Endometrial microvascular endothelial cells (primary cell): Measurements from ENCODE around the gene PITPNM3. TPM values are rescaled to one million over a fixed set of nuclear protein-coding genes. Genes with fewer than 3 reads are reported as not detected.

Experiments
- in situ Hi-C: cut with HindIII; loops from 2 replicates; pipeline ENCODE4 v1.10.0; 2017; ENCODE audit warnings: low sequenced_read_pairs, low pct_unique_long_range_greater_than_20kb; ENCODE audit errors: inconsistent ontology term
- total RNA-seq: library from RNA; depleted of rRNA; stranded (reverse); fragments of >200 nt; gene quantifications from one replicate; pipeline ENCODE4 v1.2.3, GENCODE V29; 2015; ENCODE audit errors: inconsistent ontology term

The PITPNM3 gene
- total RNA-seq, 1 donor from 2014 or later, result 0.09 TPM

GRCh38 chr17:6474376-6474775, 82.0 kb downstream of the PITPNM3 start:
- in situ Hi-C loops, result no loop called here

GRCh38 chr17:6473128-6473767, 83.1 kb downstream of the PITPNM3 start:
- in situ Hi-C loops, result no loop called here

GRCh38 chr17:6472517-6472916, 83.8 kb downstream of the PITPNM3 start:
- in situ Hi-C loops, result no loop called here

- in situ Hi-C loops, result no loop called here
These were observed 84.6 kb downstream of the PITPNM3 start for GRCh38 chr17:6471531-6472465.

GRCh38 chr17:6470751-6471521, 85.4 kb downstream of the PITPNM3 start:
- in situ Hi-C loops, result no loop called here

GRCh38 chr17:6470146-6470718, 86.1 kb downstream of the PITPNM3 start:
- in situ Hi-C loops, result no loop called here

GRCh38 chr17:6468051-6468790, 88.1 kb downstream of the PITPNM3 start:
- in situ Hi-C loops, result no loop called here

GRCh38 chr17:6467567-6467966, 88.8 kb downstream of the PITPNM3 start:
- in situ Hi-C loops, result no loop called here

- in situ Hi-C loops, result no loop called here
These were observed 91.0 kb downstream of the PITPNM3 start for GRCh38 chr17:6465206-6466003.

GRCh38 chr17:6464446-6465041, 91.8 kb downstream of the PITPNM3 start:
- in situ Hi-C loops, result no loop called here

- in situ Hi-C loops, result no loop called here
These were observed 92.5 kb downstream of the PITPNM3 start for GRCh38 chr17:6463616-6464445.

- in situ Hi-C loops, result no loop called here
These were observed 93.7 kb downstream of the PITPNM3 start for GRCh38 chr17:6462692-6463091.

- in situ Hi-C loops, result no loop called here
These were observed 94.4 kb downstream of the PITPNM3 start for GRCh38 chr17:6461792-6462524.

GRCh38 chr17:6461246-6461645, 95.1 kb downstream of the PITPNM3 start:
- in situ Hi-C loops, result no loop called here

- in situ Hi-C loops, result no loop called here
These were observed 95.7 kb downstream of the PITPNM3 start for GRCh38 chr17:6460531-6461161.
